Stimulated activated CD4-positive, alpha-beta T cell treated with anti-CD3 and anti-CD28 coated beads, Interleukin-12 subunit alpha, Interleukin-12 subunit beta, amount 100 ng/mL, for 24 hours (primary cell): ENCODE measurements around the gene FILIP1.
"Not testable (repeated sequence)": the region's sequence is repeated elsewhere in the genome, so short reads cannot be mapped to it uniquely, and the experiment has no call there.

Source experiments
- DNase-seq, 2 experiments: peaks; one replicate each; pipeline ENCODE4 v3.0.0-alpha.2; 2020; ENCODE audit warnings: low read depth in 2 of 2

FILIP1 gene

GRCh38 chr6:75449630-75450206, 43.9 kb downstream of the FILIP1 start:
- DNase-seq: no peak

GRCh38 chr6:75446241-75446880, 47.2 kb downstream of the FILIP1 start:
- no peak for DNase-seq

GRCh38 chr6:75445738-75446137, 47.9 kb downstream of the FILIP1 start:
- no peak for DNase-seq

- DNase-seq: no peak
Measured at GRCh38 chr6:75444899-75445298, 48.7 kb downstream of the FILIP1 start.

GRCh38 chr6:75441883-75442282, 51.7 kb downstream of the FILIP1 start:
- not testable (repeated sequence) for DNase-seq

GRCh38 chr6:75441479-75441878, 52.1 kb downstream of the FILIP1 start:
- not testable (repeated sequence) for DNase-seq

- no peak for DNase-seq
Measured at GRCh38 chr6:75438442-75439116, 55.0 kb downstream of the FILIP1 start.

GRCh38 chr6:75438013-75438431, 55.6 kb downstream of the FILIP1 start:
- DNase-seq: no peak

- no peak for DNase-seq
Measured at GRCh38 chr6:75437421-75437891, 56.1 kb downstream of the FILIP1 start.

- DNase-seq: no peak
Measured at GRCh38 chr6:75436869-75437268, 56.7 kb downstream of the FILIP1 start.

- DNase-seq: not testable (repeated sequence)
Measured at GRCh38 chr6:75432809-75433208, 60.8 kb downstream of the FILIP1 start.

GRCh38 chr6:75431379-75431778, 62.2 kb downstream of the FILIP1 start:
- DNase-seq: no peak

- DNase-seq: no peak
Measured at GRCh38 chr6:75430631-75431325, 62.8 kb downstream of the FILIP1 start.

- no peak for DNase-seq
Measured at GRCh38 chr6:75429061-75429703, 64.4 kb downstream of the FILIP1 start.

GRCh38 chr6:75428204-75428603, 65.4 kb downstream of the FILIP1 start:
- DNase-seq: no peak

- DNase-seq: no peak
Measured at GRCh38 chr6:75427329-75427728, 66.3 kb downstream of the FILIP1 start.

- DNase-seq: no peak
Measured at GRCh38 chr6:75424618-75425548, 68.7 kb downstream of the FILIP1 start.

GRCh38 chr6:75423386-75423785, 70.2 kb downstream of the FILIP1 start:
- DNase-seq: no peak

- DNase-seq: no peak
Measured at GRCh38 chr6:75422024-75422639, 71.5 kb downstream of the FILIP1 start.

- no peak for DNase-seq
Measured at GRCh38 chr6:75421316-75422023, 72.1 kb downstream of the FILIP1 start.
